Measurements from ENCODE around the gene CHCHD3. TPM values are rescaled to one million over a fixed set of nuclear protein-coding genes. Genes with fewer than 3 reads are reported as not detected.

CHCHD3 gene
- total RNA-seq, 1 donor from 2014 or later, result 107 TPM

DNA sequence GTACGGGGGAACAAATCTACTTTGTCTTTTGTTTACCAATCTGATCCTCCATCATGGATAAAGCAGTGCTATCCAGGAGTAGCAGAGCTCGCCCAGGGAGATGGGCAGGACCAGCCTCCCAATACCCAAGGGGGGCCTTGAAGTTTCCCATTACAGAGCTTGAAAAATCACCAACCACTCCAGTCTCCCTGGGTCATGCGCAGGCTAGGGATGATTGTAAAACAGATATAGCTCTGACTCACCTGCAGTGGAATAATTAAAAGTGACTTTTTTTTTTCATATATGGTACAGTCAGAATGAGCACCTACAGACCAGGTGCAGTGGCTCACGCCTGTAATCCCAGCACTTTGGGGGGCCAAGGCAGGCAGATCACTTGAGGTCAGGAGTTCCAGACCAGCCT lies 301.1 kb downstream of the CHCHD3 start:
- Mint-ChIP-seq H3K27ac (ENCODE audit: unreplicated experiment) (no peak overlapping the region), H3K36me3 (ENCODE audit: low read depth) (peaks cover 11% of the 10 kb centered on the region), H3K9me3 (peaks cover 6% of the 10 kb centered on the region), H3K27me3 (ENCODE audit: low read depth) (no peaks in the 10 kb centered on the region), H3K4me1 (peaks cover 3% of the 10 kb centered on the region), H3K4me3 (no peak overlapping the region)
- TF ChIP-seq, protein P1, sequence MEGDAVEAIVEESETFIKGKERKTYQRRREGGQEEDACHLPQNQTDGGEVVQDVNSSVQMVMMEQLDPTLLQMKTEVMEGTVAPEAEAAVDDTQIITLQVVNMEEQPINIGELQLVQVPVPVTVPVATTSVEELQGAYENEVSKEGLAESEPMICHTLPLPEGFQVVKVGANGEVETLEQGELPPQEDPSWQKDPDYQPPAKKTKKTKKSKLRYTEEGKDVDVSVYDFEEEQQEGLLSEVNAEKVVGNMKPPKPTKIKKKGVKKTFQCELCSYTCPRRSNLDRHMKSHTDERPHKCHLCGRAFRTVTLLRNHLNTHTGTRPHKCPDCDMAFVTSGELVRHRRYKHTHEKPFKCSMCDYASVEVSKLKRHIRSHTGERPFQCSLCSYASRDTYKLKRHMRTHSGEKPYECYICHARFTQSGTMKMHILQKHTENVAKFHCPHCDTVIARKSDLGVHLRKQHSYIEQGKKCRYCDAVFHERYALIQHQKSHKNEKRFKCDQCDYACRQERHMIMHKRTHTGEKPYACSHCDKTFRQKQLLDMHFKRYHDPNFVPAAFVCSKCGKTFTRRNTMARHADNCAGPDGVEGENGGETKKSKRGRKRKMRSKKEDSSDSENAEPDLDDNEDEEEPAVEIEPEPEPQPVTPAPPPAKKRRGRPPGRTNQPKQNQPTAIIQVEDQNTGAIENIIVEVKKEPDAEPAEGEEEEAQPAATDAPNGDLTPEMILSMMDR (conservative IDR thresholded peaks at IDR 0.05), result no peak
- no peak for DNase-seq (ENCODE audit: low read depth, low spot score)

DNA sequence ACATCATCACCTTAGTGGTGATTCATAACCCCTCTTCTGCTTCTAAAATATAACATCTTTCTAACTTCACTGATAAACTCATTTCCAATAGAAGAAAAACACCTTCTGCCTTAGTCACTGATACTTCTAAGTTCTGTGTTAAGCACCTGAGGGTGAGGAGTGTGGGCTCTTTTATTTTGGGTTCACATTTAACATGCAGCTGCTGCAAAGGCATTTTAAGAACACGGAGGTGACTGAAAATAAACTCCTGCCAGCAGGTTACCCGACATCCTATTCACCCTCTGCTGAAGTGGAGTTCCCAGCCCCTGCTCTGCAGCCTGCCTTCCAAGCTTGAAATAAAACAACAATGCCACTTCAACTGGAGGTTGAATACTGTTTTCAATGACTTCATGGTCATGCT lies 302.7 kb downstream of the CHCHD3 start:
- Mint-ChIP-seq H3K9me3 (peaks cover 6% of the 10 kb centered on the region), H3K27ac (ENCODE audit: unreplicated experiment) (no peak overlapping the region), H3K36me3 (ENCODE audit: low read depth) (peaks cover 2% of the 10 kb centered on the region), H3K27me3 (ENCODE audit: low read depth) (no peaks in the 10 kb centered on the region), H3K4me3 (no peak overlapping the region), H3K4me1 (no peaks in the 10 kb centered on the region)
- TF ChIP-seq, protein P1 (conservative IDR thresholded peaks at IDR 0.05), result no peak
- DNase-seq (ENCODE audit: low read depth, low spot score), result no peak

DNA sequence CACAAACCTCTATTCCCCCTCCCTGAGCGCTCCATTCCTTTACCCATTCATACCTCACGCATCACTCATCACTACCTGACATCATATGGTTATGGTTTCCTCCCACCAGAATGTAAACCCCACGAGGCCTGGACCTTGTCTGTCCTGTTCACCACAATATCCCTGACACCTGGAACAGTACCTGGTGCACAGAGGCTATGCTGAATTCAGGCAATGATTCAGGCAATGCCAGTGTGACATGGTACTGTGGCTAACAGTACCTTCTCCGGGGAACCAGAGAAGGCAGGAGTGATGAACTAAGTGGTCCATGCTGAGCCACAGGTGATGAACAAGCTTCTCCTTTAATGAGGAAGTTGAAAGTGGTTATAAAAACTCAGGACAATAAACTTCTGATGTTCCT lies 303.1 kb downstream of the CHCHD3 start:
- peaks cover 6% of the 10 kb centered on the region for H3K9me3 Mint-ChIP-seq
- TF ChIP-seq, protein P1 (conservative IDR thresholded peaks at IDR 0.05), result no peak
- no peaks in the 10 kb centered on the region for H3K36me3 Mint-ChIP-seq (ENCODE audit: low read depth)
- no peaks in the 10 kb centered on the region for H3K27me3 Mint-ChIP-seq (ENCODE audit: low read depth)
- H3K27ac Mint-ChIP-seq (ENCODE audit: unreplicated experiment), result no peak overlapping the region
- DNase-seq (ENCODE audit: low read depth, low spot score), result no peak
- H3K4me1 Mint-ChIP-seq, result no peaks in the 10 kb centered on the region
- H3K4me3 Mint-ChIP-seq, result no peak overlapping the region

GRCh38 chr7:132777956-132778355 lies 303.9 kb downstream of the CHCHD3 start:
- DNase-seq (ENCODE audit: low read depth, low spot score), result no peak
- H3K36me3 Mint-ChIP-seq (ENCODE audit: low read depth), result no peaks in the 10 kb centered on the region
- peaks cover 6% of the 10 kb centered on the region for H3K9me3 Mint-ChIP-seq
- H3K4me1 Mint-ChIP-seq, result no peaks in the 10 kb centered on the region
- TF ChIP-seq, protein P1 (conservative IDR thresholded peaks at IDR 0.05), result no peak
- H3K4me3 Mint-ChIP-seq, result no peak overlapping the region
- no peak overlapping the region for H3K27ac Mint-ChIP-seq (ENCODE audit: unreplicated experiment)
- no peaks in the 10 kb centered on the region for H3K27me3 Mint-ChIP-seq (ENCODE audit: low read depth)

DNA sequence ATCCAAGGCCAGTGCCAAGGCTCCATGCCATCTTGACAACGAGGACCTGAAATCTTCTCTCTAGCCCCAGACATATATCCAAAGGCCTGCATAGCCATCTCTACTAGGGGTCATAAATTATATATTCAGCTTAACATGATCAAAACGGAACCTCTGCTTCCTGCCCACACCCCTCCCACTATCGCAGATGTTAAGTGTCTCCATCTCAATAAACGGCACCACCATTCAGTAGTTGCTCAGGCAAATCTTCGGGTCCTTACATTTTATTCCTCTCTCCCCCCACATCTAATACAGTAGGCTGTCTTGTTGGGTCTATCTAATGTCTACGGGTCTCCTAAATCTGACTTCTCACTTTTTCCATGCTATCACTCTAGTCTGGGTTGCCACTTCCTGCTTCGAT lies 304.5 kb downstream of the CHCHD3 start:
- Mint-ChIP-seq H3K27me3 (ENCODE audit: low read depth) (no peaks in the 10 kb centered on the region), H3K4me3 (no peak overlapping the region), H3K36me3 (ENCODE audit: low read depth) (no peaks in the 10 kb centered on the region), H3K9me3 (peaks cover 6% of the 10 kb centered on the region), H3K4me1 (no peaks in the 10 kb centered on the region), H3K27ac (ENCODE audit: unreplicated experiment) (no peak overlapping the region)
- TF ChIP-seq, protein P1 (conservative IDR thresholded peaks at IDR 0.05), result no peak
- no peak for DNase-seq (ENCODE audit: low read depth, low spot score)

All from neural crest cell (in vitro differentiated cells).